ENCODE data around the gene ECM1. TPM values are rescaled to one million over a fixed set of nuclear protein-coding genes. Genes with fewer than 3 reads are reported as not detected.

ECM1 gene
- 1.8 to 2.6 TPM (median 2.2 TPM) in 5 replicates for total RNA-seq (2022; extraction: Qiagen RNA extraction; ENCODE audit: low read depth)

DNA sequence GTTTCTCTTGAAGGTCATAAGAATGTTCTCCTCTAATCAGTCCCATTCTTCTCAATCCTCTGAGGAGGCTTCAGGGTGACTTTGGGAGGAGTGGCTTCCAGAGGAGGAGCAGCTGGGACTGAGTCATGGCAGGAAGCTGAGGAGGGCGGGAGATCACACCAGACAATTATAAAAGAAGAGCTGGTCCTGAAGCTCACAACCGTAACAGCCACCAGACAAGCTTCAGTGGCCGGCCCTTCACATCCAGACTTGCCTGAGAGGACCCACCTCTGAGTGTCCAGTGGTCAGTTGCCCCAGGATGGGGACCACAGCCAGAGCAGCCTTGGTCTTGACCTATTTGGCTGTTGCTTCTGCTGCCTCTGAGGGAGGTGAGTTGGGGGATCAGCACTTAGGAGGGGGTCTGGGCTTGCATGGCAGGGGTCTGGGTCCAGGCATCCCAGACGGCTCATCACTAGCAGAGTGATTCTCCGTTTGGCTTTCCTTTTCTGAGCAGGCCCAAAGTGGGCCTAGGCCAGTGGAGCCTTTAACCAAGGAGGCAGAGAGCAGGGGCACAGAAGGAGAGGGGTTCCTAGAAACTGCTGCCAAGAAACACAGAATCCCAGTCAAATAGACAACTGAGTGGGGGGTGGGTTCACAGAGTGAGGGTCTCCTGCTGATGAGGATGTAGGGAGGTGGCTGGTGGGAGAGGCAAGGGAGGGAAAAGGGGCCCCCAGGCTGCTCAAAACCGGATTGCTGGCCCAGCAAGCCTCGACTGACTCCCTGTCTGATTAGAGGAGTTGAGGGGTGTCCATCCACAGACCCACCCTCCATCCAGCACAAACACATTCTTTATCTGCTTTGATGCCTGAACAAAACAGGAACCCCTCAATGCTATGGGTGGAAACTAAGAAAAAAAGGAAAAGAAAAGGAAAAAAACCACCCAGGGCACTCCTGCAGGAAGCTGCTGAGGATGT lies at the start of gene ECM1:
TSS of gene ECM1 (plus strand) at position 198 of the 953 bp plus-strand sequence. CDS start at position 299, 101 bp downstream.

DNA sequence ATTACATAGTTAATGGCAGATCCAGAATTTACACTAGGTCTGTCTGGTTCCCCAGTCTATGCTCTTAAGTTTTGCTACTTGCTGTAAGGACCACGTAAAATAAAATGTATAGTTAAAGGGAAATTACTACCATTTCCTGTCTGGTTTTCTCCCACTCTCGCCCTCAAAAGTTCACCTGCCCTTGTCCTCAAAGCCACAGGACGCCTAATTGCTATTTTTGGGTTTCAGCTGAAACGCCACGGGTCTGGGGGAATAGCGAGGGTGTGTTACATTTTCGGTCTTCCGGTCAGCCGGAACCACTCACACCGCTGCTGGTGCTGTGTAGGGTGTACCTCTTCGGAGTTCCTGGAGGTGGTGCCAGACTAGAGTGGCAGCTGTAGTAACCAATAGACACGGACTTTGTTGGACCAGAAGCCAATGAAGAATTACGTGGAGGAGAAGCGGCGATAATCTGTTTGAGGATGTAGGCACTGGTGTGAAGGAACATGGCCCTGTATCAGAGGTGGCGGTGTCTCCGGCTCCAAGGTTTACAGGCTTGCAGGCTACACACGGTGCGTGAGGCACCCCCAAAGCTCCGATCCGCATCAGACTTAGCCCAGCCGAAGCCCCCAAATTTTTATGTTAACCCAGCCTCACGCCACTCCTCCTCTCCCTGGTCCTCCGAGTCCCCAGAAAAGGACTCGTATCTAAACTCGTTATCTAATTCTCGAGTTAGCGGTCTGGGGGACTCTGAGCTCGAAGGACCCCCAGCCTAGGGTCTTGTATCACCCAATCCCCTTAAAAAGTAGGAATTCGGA lies 20.7 kb upstream of the ECM1 start, which contains the start of gene TARS2:
TSS of gene TARS2 (plus strand) at position 454 of the 797 bp plus-strand sequence. CDS start at position 486, 32 bp downstream.

DNA sequence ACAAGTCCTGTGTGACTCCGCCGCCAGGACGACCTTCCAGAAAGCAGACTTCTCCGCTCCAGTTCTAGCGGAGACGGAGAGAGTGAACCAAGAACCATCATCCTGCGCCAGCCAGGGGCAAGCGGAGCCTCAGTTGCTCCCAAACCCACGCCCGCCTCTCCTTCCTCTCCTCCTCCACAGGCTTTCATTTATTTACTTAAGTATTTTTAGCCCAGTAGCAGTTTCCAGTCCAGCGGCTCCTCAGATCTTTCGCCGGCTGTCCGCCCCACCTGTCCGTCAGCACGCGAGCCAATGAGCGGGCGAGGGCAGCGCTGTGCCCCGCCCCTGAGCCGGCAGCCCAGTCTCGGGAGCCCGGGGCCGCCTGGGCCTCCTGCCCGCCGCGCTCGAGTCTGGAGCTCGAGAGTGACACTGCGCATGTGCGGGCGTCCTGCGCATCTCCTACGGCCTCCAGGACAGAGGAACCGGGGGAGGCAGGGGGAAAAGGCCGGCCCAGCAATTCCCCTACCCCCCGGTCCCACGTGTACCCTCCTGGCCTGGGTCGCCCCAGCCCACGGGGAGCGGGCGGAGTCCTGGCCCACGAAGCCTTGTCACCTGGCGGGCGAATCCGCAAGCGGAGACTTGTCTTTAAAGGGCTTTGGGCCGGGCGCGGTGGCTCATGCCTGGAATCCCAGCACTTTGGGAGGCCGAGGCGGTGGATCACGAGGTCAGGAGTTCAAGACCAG lies 7.6 kb downstream of the ECM1 start, which contains the start of gene FALEC:
TSS of gene FALEC (plus strand) at position 425 of the 722 bp plus-strand sequence.

DNA sequence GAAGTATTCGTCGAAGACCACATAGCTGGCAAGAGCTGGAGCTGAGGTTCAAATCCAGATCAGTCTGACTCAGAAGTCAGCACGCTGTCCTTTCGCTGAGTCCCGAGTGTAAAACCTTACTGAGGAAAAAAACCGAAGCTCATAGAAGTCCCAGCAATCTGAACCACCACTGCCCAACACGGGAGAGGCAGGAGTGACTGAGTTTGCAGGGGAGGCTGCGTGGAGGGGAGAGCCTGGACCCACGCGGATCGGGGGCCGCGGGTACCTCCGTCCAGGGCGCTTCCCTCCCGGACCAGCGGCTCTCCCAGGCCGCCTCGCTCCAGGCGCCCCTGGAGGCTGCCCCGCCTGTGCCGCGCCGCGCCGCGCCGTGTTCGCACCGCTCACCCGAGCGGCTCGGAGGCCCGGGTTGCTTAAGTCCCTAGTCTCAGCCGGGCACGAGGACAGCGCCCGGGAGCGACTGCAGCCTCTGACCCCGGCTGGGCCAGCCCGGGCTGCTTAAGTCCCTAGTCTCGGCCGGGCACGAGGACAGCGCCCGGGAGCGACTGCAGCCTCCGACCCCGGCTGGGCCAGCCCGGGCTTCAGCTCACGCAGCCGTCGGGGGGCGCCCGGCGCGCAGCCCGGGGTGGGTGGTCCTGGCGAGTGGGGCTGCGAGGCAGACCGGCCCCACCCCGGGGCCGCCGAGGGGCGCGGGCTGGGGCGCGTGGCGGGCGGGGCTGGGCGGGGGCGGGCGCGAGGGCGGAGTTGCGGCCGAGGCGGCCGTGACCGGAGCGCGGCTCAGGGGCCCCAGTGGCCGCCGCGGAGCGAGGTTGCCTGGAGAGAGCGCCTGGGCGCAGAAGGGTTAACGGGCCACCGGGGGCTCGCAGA lies 41.0 kb downstream of the ECM1 start, which contains the start of gene ADAMTSL4:
TSS of gene ADAMTSL4 (plus strand) at position 777 of the 864 bp plus-strand sequence. CDS start 2,881 bp downstream, outside the sequence.

Other genes starting within 250 kb of the ECM1 start
- 119 to 140 TPM (median 133 TPM) in 5 replicates for gene APH1A, start 239.1 kb upstream of the ECM1 start, total RNA-seq (2022; extraction: Qiagen RNA extraction; ENCODE audit: low read depth)
- 0.11 to 0.32 TPM (median 0.18 TPM) in 4 of 5 replicates, not detected in the other for gene C1orf54, start 235.3 kb upstream of the ECM1 start, total RNA-seq (2022; extraction: Qiagen RNA extraction; ENCODE audit: low read depth)
- 0.33 to 0.78 TPM (median 0.40 TPM) in 5 replicates for gene CIART, start 225.6 kb upstream of the ECM1 start, total RNA-seq (2022; extraction: Qiagen RNA extraction; ENCODE audit: low read depth)
- 78.8 to 85.8 TPM (median 83.1 TPM) in 5 replicates for gene MRPS21, start 214.2 kb upstream of the ECM1 start, total RNA-seq (2022; extraction: Qiagen RNA extraction; ENCODE audit: low read depth)
- gene PRPF3, start 186.6 kb upstream of the ECM1 start, total RNA-seq (2022; extraction: Qiagen RNA extraction; ENCODE audit: low read depth): 55.2 to 63.8 TPM (median 58.6 TPM) in 5 replicates
- 14.8 to 16.4 TPM (median 15.0 TPM) in 5 replicates for gene RPRD2, start 144.0 kb upstream of the ECM1 start, total RNA-seq (2022; extraction: Qiagen RNA extraction; ENCODE audit: low read depth)
- gene TARS2, start 20.7 kb upstream of the ECM1 start, total RNA-seq (2022; extraction: Qiagen RNA extraction; ENCODE audit: low read depth): 19.4 to 25.9 TPM (median 22.6 TPM) in 5 replicates
- gene FALEC, start 7.6 kb downstream of the ECM1 start, total RNA-seq (2022; extraction: Qiagen RNA extraction; ENCODE audit: low read depth): 0.18 to 0.39 TPM in 2 of 5 replicates, not detected in the others
- 2.2 to 3.3 TPM (median 3.0 TPM) in 5 replicates for gene ADAMTSL4, start 41.3 kb downstream of the ECM1 start, total RNA-seq (2022; extraction: Qiagen RNA extraction; ENCODE audit: low read depth)
- 124 to 148 TPM (median 141 TPM) in 5 replicates for gene MCL1, start 71.5 kb downstream of the ECM1 start, total RNA-seq (2022; extraction: Qiagen RNA extraction; ENCODE audit: low read depth)
- gene ENSA, start 121.5 kb downstream of the ECM1 start, total RNA-seq (2022; extraction: Qiagen RNA extraction; ENCODE audit: low read depth): 114 to 145 TPM (median 130 TPM) in 5 replicates
- 15.1 to 21.1 TPM (median 17.1 TPM) in 5 replicates for gene GOLPH3L, start 189.0 kb downstream of the ECM1 start, total RNA-seq (2022; extraction: Qiagen RNA extraction; ENCODE audit: low read depth)
- 6.4 to 10.5 TPM (median 7.1 TPM) in 5 replicates for gene HORMAD1, start 212.8 kb downstream of the ECM1 start, total RNA-seq (2022; extraction: Qiagen RNA extraction; ENCODE audit: low read depth)

All from A549 treated with CpdA at 1 μM for 4 hours (cell line).